Peyer's patch (tissue), 4 donors: ENCODE data around the gene GPR22.

Source experiments
- POLR2A ChIP-seq, 2 donors: fragments of 450-650 bp; IDR thresholded peaks; one replicate each; pipeline ENCODE4 v1.5.1; 2017; ENCODE audit warnings: antibody characterized with exemption in 2 of 2, mild to moderate bottlenecking in 2 of 2, moderate library complexity in 2 of 2
- TF ChIP-seq, protein P1 (sequence below), 6 experiments: fragments of 450-650 bp in 4 of 6; fragments of 200-600 bp in 2 of 6; sonication (generic) in 1 of 6; IDR thresholded peaks; one replicate each; pipeline ENCODE4 v1.5.1; 2017 to 2019; ENCODE audit warnings: antibody characterized with exemption in 6 of 6, mild to moderate bottlenecking in 3 of 6, moderate library complexity in 1 of 6

DNA sequence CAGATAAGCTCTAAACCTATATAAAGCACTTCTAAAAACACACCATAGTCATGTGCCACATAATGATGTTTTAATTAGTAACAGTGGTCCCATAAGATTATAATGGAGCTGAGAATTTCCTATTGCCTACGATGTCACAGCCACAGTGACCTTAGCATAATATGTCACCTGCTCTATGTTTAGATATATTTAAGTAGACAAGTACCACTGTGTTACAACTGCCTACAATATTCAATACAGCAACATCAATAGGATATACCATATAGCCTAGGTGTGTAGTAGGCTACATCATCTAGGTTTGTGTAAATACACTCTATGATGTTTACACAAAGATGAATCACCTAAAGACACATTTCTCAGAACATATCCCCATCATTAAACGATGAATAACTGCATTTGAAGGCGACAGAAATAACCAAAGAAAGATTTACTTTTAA is 24.5 kb downstream of the GPR22 start:
- no peak for TF ChIP-seq POLR2A (IDR thresholded peaks at IDR 0.05)
- TF ChIP-seq, protein P1, sequence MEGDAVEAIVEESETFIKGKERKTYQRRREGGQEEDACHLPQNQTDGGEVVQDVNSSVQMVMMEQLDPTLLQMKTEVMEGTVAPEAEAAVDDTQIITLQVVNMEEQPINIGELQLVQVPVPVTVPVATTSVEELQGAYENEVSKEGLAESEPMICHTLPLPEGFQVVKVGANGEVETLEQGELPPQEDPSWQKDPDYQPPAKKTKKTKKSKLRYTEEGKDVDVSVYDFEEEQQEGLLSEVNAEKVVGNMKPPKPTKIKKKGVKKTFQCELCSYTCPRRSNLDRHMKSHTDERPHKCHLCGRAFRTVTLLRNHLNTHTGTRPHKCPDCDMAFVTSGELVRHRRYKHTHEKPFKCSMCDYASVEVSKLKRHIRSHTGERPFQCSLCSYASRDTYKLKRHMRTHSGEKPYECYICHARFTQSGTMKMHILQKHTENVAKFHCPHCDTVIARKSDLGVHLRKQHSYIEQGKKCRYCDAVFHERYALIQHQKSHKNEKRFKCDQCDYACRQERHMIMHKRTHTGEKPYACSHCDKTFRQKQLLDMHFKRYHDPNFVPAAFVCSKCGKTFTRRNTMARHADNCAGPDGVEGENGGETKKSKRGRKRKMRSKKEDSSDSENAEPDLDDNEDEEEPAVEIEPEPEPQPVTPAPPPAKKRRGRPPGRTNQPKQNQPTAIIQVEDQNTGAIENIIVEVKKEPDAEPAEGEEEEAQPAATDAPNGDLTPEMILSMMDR (IDR thresholded peaks at IDR 0.05) = no peak
